Measurements from ENCODE around the gene EPC1.

DNA sequence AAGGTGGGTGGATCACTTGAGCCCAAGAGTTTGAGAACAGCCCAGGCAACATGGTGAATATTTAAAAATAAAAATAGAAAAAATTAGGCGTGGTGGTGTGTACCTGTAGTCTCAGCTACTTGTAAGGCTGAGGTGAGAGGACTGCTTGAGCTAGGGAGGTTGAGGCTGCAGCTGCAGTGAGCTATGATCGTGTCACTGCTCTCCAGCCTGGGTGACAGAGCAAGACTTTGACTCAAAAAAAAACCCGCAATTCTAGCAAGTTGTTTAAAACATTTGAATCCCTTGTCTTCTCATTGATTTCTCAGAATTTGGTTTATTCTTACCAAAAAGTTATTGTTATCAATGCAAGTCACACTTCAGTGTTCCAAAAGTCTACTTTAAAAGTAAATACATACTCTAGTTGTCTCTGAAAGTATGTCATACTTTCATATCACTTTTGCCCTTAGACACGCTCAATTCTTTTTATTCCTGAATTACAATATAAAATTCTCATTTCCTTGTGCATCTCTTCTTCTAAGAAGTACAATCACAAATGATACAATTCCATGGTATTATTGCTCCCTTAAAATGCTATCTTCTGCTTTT is 6.3 kb downstream of the EPC1 start:
- no peak for TF ChIP-seq POLR2A (IDR thresholded peaks at IDR 0.05)
- TF ChIP-seq, protein P1, sequence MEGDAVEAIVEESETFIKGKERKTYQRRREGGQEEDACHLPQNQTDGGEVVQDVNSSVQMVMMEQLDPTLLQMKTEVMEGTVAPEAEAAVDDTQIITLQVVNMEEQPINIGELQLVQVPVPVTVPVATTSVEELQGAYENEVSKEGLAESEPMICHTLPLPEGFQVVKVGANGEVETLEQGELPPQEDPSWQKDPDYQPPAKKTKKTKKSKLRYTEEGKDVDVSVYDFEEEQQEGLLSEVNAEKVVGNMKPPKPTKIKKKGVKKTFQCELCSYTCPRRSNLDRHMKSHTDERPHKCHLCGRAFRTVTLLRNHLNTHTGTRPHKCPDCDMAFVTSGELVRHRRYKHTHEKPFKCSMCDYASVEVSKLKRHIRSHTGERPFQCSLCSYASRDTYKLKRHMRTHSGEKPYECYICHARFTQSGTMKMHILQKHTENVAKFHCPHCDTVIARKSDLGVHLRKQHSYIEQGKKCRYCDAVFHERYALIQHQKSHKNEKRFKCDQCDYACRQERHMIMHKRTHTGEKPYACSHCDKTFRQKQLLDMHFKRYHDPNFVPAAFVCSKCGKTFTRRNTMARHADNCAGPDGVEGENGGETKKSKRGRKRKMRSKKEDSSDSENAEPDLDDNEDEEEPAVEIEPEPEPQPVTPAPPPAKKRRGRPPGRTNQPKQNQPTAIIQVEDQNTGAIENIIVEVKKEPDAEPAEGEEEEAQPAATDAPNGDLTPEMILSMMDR (IDR thresholded peaks at IDR 0.05), result no peak

Data from body of pancreas (tissue), 4 donors.